Muscle layer of duodenum (tissue), 2 donors: ENCODE measurements around the gene SLC9C2.
"Not testable (repeated sequence)": the region's sequence is repeated elsewhere in the genome, so short reads cannot be mapped to it uniquely, and the experiment has no call there.

Experiments used
- H3K27ac ChIP-seq: one replicate; pipeline ENCODE4 v1.7.0; 2013; ENCODE audit warnings: mild to moderate bottlenecking, low read length
- H3K27me3 ChIP-seq: one replicate; pipeline ENCODE4 v1.7.0; 2013; ENCODE audit warnings: low read depth, mild to moderate bottlenecking, control low read depth, low read length
- H3K36me3 ChIP-seq, 2 donors: one replicate each; pipeline ENCODE4 v1.7.0; 2013; ENCODE audit warnings: low read length in 2 of 2, control low read depth in 1 of 2, mild to moderate bottlenecking in 1 of 2; ENCODE audit not compliant: insufficient read depth in 2 of 2, control insufficient read depth in 1 of 2
- H3K4me1 ChIP-seq, 2 donors: one replicate each; pipeline ENCODE4 v1.7.0; 2013; ENCODE audit warnings: low read length in 2 of 2, mild to moderate bottlenecking in 2 of 2, control low read depth in 1 of 2, moderate library complexity in 1 of 2; ENCODE audit not compliant: insufficient read depth in 2 of 2, control insufficient read depth in 1 of 2
- H3K4me3 ChIP-seq, 2 donors: one replicate each; pipeline ENCODE4 v1.7.0; 2013; ENCODE audit warnings: low read length in 2 of 2, low read depth in 1 of 2, mild to moderate bottlenecking in 1 of 2
- H3K9me3 ChIP-seq, 2 donors: one replicate each; pipeline ENCODE4 v1.7.0; 2013; ENCODE audit warnings: low read length in 2 of 2, control low read depth in 1 of 2, mild to moderate bottlenecking in 1 of 2; ENCODE audit not compliant: control insufficient read depth in 1 of 2
- donor health status: healthy.

The SLC9C2 gene

GRCh38 chr1:173572201-173572873, 30.5 kb downstream of the SLC9C2 start:
- H3K27ac ChIP-seq = no peak overlapping the region
- H3K36me3 ChIP-seq = no peaks in the 10 kb centered on the region
- H3K9me3 ChIP-seq = no peaks in the 10 kb centered on the region
- H3K4me3 ChIP-seq = no peak overlapping the region
- no peaks in the 10 kb centered on the region for H3K27me3 ChIP-seq
- no peaks in the 10 kb centered on the region for H3K4me1 ChIP-seq

GRCh38 chr1:173570370-173571007, 32.4 kb downstream of the SLC9C2 start:
- peaks cover 0 to 5% of the 10 kb centered on the region in 2 donors for H3K9me3 ChIP-seq
- no peaks in the 10 kb centered on the region for H3K36me3 ChIP-seq
- no peaks in the 10 kb centered on the region for H3K27me3 ChIP-seq
- H3K4me3 ChIP-seq = no peak overlapping the region
- H3K4me1 ChIP-seq = no peaks in the 10 kb centered on the region
- H3K27ac ChIP-seq = no peak overlapping the region

DNA sequence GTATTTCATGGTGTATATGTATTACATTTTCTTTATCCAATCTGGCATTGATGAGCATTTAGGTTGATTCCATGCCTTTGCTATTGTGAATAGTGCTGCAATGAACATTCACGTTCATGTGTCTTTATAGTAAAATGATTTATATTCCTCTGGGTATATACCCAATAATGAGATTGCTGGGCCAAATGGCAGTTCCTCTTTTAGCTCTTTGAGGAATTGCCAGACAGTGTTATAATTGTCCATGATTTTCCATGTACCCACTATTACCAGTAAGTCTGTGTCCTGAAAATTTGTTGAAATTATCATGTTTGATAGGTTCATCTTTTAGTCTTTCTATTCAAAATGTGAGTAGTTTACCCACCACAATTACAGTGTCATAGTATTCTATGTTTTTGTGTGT, 34.4 kb downstream of the SLC9C2 start:
- Histone ChIP-seq H3K4me1 (no peaks in the 10 kb centered on the region), H3K9me3 (peaks cover 0 to 5% of the 10 kb centered on the region in 2 donors), H3K27me3 (no peaks in the 10 kb centered on the region), H3K4me3 (no peak overlapping the region), H3K27ac (no peak overlapping the region), H3K36me3 (no peaks in the 10 kb centered on the region)

- not testable (repeated sequence) for H3K27me3 ChIP-seq, H3K36me3 ChIP-seq, H3K4me3 ChIP-seq, H3K4me1 ChIP-seq, H3K27ac ChIP-seq, H3K9me3 ChIP-seq
These were observed 39.0 kb downstream of the SLC9C2 start for GRCh38 chr1:173563846-173564245.

DNA sequence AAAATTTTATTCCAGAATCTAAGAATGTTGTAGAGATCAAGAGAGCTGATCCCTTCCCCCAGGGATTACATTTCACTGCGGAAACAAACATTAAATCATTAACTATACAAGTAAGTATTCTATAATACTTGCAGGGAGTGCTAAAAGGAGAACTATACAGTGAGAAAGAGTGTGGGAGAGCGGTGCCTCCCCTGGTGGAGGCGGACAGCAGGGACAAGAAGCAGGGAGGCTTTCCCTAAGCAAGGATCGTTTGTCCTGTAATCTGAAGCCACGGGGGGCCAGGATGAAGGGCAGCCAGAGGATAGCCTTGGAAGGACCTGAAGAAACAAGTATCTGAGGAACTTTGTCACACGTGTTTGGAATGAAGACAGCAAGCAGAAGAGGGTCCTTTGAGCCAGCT, 40.1 kb downstream of the SLC9C2 start:
- Histone ChIP-seq H3K27ac (no peak overlapping the region), H3K4me3 (no peak overlapping the region), H3K36me3 (no peaks in the 10 kb centered on the region), H3K4me1 (no peaks in the 10 kb centered on the region), H3K27me3 (no peaks in the 10 kb centered on the region), H3K9me3 (peaks cover 0 to 5% of the 10 kb centered on the region in 2 donors)

GRCh38 chr1:173561263-173561662, 41.6 kb downstream of the SLC9C2 start:
- Histone ChIP-seq H3K27ac (no peak overlapping the region), H3K36me3 (no peaks in the 10 kb centered on the region), H3K9me3 (peaks cover 0 to 2% of the 10 kb centered on the region in 2 donors), H3K4me3 (no peak overlapping the region), H3K27me3 (no peaks in the 10 kb centered on the region), H3K4me1 (no peaks in the 10 kb centered on the region)

DNA sequence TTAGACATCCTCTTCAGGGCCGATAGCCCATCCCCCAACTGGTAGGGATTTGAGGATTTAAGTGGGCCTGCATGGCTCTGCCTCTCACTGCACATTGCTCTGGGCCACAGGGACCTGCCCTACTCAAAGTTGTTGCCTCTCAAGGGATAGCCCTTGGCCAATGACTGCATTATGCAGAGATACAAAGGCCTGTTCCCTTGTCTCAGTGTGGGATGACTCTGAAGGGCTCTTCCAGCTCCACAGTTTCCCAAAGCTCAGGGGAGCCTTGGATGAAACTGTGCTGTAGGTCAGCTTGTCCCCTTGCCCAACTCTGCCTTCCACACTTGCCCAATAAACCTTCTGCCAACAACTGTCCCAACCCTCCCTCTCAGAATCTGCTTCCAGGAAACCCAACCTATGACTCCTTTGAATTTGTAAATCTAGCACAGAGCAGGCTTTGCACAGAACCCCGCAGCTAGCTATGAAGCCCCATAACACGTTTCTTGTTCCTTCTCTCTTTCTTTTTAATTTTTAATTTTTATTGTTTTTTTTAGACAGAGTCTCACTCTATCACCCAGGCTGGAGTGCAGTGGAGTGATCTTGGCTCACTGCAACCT, 42.5 kb downstream of the SLC9C2 start:
- Histone ChIP-seq H3K27ac (no peak overlapping the region), H3K4me1 (no peaks in the 10 kb centered on the region), H3K4me3 (no peak overlapping the region), H3K36me3 (no peaks in the 10 kb centered on the region), H3K27me3 (no peaks in the 10 kb centered on the region), H3K9me3 (no peaks in the 10 kb centered on the region)

GRCh38 chr1:173555651-173556305, 47.1 kb downstream of the SLC9C2 start:
- Histone ChIP-seq H3K9me3 (no peaks in the 10 kb centered on the region), H3K4me1 (no peaks in the 10 kb centered on the region), H3K4me3 (no peak overlapping the region), H3K36me3 (no peaks in the 10 kb centered on the region), H3K27ac (no peak overlapping the region), H3K27me3 (no peaks in the 10 kb centered on the region)

GRCh38 chr1:173554541-173555250, 48.2 kb downstream of the SLC9C2 start:
- H3K27ac ChIP-seq = no peak overlapping the region
- no peak overlapping the region for H3K4me3 ChIP-seq
- no peaks in the 10 kb centered on the region for H3K9me3 ChIP-seq
- H3K4me1 ChIP-seq = no peaks in the 10 kb centered on the region
- H3K36me3 ChIP-seq = no peaks in the 10 kb centered on the region
- no peaks in the 10 kb centered on the region for H3K27me3 ChIP-seq

- Histone ChIP-seq H3K27me3 (no peaks in the 10 kb centered on the region), H3K9me3 (no peaks in the 10 kb centered on the region), H3K4me1 (no peaks in the 10 kb centered on the region), H3K4me3 (no peak overlapping the region), H3K36me3 (no peaks in the 10 kb centered on the region), H3K27ac (no peak overlapping the region)
These were observed 48.8 kb downstream of the SLC9C2 start for GRCh38 chr1:173554089-173554488.

DNA sequence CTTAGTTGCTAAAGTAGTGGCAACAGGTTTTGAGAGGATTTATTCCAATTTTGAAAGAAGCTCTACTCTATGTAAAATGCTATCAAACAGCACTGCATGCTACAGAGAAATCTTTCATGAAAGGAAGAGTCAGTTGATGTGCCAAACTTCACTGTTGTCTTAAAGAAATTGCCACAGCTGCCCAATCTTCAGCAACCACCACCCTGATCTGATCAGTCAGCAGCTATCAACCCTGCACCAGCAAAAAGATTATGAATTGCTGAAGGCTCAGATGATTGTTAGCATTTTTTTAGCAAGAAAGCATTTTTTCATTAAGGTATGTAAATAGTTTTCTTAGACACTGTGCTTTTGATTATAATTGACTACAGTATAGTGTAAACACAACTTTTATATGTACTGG, 49.6 kb downstream of the SLC9C2 start:
- Histone ChIP-seq H3K36me3 (no peaks in the 10 kb centered on the region), H3K4me1 (no peaks in the 10 kb centered on the region), H3K27ac (no peak overlapping the region), H3K27me3 (no peaks in the 10 kb centered on the region), H3K9me3 (no peaks in the 10 kb centered on the region), H3K4me3 (no peak overlapping the region)
